Measurements from ENCODE around the gene USP21.
"Not testable (repeated sequence)": the region's sequence is repeated elsewhere in the genome, so short reads cannot be mapped to it uniquely, and the experiment has no call there.

The USP21 gene

GRCh38 chr1:161159087-161159912 is at the start of gene USP21:
USP21 (plus strand) TSS chr1:161159500; CDS start chr1:161160641, 1,141 bp downstream.
- FAIRE-seq: peak; percentile 37

- no peak for FAIRE-seq
These were observed 48.2 kb upstream of the USP21 start for GRCh38 chr1:161111117-161111516.

GRCh38 chr1:161111527-161111926 is 47.8 kb upstream of the USP21 start:
- FAIRE-seq: peak; percentile 9

- FAIRE-seq: no peak
These were observed 45.4 kb upstream of the USP21 start for GRCh38 chr1:161113915-161114314.

GRCh38 chr1:161114556-161114955 is 44.7 kb upstream of the USP21 start:
- FAIRE-seq: no peak

GRCh38 chr1:161115132-161115711 is 44.1 kb upstream of the USP21 start:
- no peak for FAIRE-seq

GRCh38 chr1:161115961-161116360 is 43.3 kb upstream of the USP21 start:
- not testable (repeated sequence) for FAIRE-seq

- peak; percentile 28 for FAIRE-seq
These were observed 41.3 kb upstream of the USP21 start, which contains the start of the genes NIT1 and PFDN2 for GRCh38 chr1:161117759-161118581. NIT1 (plus strand) TSS chr1:161118105; CDS start chr1:161118177, 72 bp downstream. PFDN2 (minus strand) TSS chr1:161118037; CDS start chr1:161118026, 11 bp downstream.

- peak; percentile 92 for FAIRE-seq
These were observed 40.0 kb upstream of the USP21 start for GRCh38 chr1:161119092-161119903.

- FAIRE-seq: no peak
These were observed 38.2 kb upstream of the USP21 start for GRCh38 chr1:161121042-161121650.

- no peak for FAIRE-seq
These were observed 37.5 kb upstream of the USP21 start for GRCh38 chr1:161121834-161122233.

GRCh38 chr1:161122967-161123366 is 36.3 kb upstream of the USP21 start:
- FAIRE-seq: no peak

- FAIRE-seq: no peak
These were observed 31.7 kb upstream of the USP21 start for GRCh38 chr1:161127649-161128048.

GRCh38 chr1:161128591-161129420 is 30.5 kb upstream of the USP21 start:
- FAIRE-seq: no peak

- FAIRE-seq: no peak
These were observed 29.0 kb upstream of the USP21 start for GRCh38 chr1:161130266-161130665.

- FAIRE-seq: no peak
These were observed 27.5 kb upstream of the USP21 start for GRCh38 chr1:161131523-161132409.

- FAIRE-seq: peak; percentile 96
These were observed 26.7 kb upstream of the USP21 start, which contains the start of gene DEDD for GRCh38 chr1:161132410-161133219. DEDD (minus strand) TSS chr1:161132667; CDS start chr1:161124462, 8,205 bp downstream.

GRCh38 chr1:161133220-161133740 is 26.0 kb upstream of the USP21 start:
- no peak for FAIRE-seq

GRCh38 chr1:161137881-161138280 is 21.4 kb upstream of the USP21 start:
- FAIRE-seq: no peak
